ENCODE measurements around the gene REG4.

GRCh38 chr1:119829625-119830024, 18.4 kb upstream of the REG4 start:
- TF ChIP-seq MXI1 (conservative IDR thresholded peaks at IDR 0.05; ENCODE audit: poor library complexity, severe bottlenecking) (no peak), CTCF (IDR thresholded peaks at IDR 0.05; ENCODE audit: poor library complexity, severe bottlenecking) (no peak), EZH2 (IDR thresholded peaks at IDR 0.05; ENCODE audit: borderline replicate concordance, insufficient read depth, low read length, poor library complexity, severe bottlenecking) (no peak), POLR2AphosphoS5 (IDR thresholded peaks at IDR 0.05) (no peak), TAF1 (IDR thresholded peaks at IDR 0.05; ENCODE audit: low read depth) (no peak), RAD21 (conservative IDR thresholded peaks at IDR 0.05) (no peak), EP300 (conservative IDR thresholded peaks at IDR 0.05; ENCODE audit: poor library complexity, severe bottlenecking) (no peak), SMC3 (conservative IDR thresholded peaks at IDR 0.05; ENCODE audit: poor library complexity) (no peak)
